8988T (cell line): ENCODE data around the gene USH1G.

Experiments
- DNase-seq: peaks from one replicate; pipeline ENCODE4 v3.0.0; 2011

Gene USH1G

GRCh38 chr17:74900208-74900607 is 22.8 kb downstream of the USH1G start:
- no peak for DNase-seq

DNA sequence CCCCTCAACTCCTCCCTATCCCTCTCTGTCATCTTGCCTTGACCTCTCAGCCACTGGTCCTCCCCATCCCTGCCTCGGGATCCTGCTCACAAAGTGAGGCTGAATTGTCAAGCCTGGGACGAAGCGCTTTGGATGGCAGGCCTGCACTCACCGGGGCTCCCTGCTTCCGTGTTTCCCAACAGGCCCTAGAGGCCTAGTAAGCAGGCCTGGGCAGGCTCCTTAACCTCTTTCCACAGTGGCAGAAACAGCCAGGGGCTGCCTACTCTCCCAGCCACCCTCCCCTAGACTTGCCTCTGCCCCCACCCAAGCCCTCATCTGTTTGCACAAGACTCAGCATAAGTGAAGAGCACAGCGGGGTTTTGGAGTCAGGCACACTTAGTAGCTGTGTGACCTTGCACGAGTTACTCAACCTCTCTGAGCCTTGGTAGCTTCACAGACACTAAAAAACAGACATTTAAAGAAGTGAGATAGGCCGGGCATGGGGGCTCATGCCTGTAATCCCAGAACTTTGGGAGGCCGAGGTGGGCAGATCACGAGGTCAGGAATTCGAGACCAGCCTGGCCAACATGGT is 24.6 kb downstream of the USH1G start:
- no peak for DNase-seq

DNA sequence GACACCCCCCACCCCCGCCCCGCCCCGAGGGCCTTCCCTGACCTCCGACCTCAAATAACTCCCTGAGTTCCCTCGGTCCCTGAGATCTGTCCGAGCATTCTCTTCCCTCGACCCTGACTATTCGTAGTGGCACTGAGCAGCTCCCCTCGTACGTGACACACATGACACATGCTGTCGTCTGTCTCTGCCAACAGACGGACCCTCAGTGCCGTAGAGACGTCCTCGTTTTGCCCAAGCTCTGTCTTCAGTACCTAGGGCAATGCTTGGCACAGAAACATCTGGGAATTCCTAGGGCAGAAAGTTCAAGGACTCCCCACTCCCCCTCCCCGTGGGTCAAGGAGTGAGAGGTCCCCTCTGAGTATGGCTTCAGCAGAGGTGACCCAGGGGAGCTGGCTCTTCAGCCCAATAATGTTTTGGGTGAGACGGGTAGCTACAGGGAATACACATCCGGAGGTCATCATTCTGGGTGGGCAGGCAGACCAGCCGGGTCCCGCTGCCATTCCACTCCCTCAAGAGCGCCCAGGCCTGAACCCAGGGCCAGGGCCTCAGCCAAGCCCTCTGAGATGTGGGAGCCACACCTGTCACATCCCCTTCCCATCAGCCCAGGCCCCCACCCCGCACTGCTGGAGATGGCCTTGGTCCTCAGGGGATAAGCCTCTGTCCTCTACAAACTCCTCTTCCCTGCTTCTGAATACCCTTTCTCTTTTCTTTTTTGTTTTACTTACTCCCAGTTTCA is 29.0 kb downstream of the USH1G start:
- DNase-seq = no peak

- no peak for DNase-seq
Observed at GRCh38 chr17:74892974-74893911, 29.8 kb downstream of the USH1G start, which contains the start of gene FADS6. Gene FADS6 (minus strand): TSS chr17:74893633. CDS start chr17:74893595, 38 bp downstream.

DNA sequence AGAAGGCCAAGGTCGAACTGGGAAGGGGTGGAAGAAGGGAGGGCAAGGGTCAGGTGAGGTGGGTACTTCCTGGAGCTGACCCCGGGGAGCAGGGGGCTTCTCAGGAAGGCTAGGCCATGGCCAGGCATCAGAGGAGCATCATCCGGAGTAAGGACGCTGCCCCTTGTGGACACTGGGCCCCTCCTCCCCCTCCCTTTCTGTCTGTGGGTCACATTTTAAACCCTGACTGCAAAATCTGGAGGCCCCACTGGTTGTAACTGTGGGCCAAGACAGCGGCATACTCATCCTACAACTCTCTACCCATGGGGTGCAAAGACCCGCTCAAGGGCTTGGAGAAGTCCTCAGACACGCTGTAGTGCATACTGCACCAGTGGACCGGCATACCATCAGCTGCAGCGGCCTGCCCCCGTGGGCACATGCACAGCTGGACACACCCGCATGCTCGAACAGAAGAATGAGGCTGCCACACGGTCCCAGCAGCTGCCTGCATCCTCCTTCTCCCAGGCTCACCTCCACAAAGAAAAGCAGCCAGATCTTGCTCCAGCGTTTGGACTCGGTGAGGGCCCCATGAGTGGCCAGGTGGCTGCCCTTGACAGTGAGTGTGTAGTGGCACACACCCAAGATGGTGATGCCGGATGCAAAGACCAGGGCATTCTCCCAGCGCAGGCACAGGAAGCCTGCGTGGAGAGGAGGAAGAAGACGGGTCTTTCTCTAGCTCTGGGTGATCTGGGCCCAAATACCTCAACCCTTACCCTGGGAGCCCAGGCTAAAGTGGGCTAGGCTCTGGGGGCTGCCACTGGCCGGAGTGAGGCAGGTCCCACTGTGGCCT is 30.8 kb downstream of the USH1G start:
- no peak for DNase-seq

GRCh38 chr17:74890554-74890953 is 32.5 kb downstream of the USH1G start:
- DNase-seq = no peak

- no peak for DNase-seq
Observed at GRCh38 chr17:74888469-74888868, 34.6 kb downstream of the USH1G start.

DNA sequence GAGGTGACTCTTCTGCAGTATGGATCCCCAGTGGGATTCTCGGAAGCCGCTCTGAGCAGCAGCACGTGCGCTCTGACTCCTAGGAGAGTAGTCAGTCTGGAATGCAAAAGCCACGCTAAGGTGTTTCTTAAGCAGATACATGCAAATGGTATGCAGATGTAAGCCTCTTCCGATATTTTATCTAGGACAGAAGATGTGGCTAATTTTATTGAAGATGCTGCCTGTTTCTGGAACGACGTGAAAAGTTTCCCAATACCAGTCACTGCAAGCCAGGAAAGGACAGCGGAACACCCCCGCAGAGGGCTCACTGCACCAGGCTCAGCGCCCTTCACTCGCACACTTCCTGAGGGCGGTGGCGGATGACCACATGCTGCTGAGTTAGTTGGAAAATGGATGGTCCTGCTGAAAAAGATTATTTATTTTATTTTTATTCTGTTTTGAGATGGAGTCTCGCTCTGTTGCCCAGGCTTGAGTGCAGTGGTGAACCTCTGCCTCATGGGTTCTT is 39.8 kb downstream of the USH1G start:
- DNase-seq = no peak

DNA sequence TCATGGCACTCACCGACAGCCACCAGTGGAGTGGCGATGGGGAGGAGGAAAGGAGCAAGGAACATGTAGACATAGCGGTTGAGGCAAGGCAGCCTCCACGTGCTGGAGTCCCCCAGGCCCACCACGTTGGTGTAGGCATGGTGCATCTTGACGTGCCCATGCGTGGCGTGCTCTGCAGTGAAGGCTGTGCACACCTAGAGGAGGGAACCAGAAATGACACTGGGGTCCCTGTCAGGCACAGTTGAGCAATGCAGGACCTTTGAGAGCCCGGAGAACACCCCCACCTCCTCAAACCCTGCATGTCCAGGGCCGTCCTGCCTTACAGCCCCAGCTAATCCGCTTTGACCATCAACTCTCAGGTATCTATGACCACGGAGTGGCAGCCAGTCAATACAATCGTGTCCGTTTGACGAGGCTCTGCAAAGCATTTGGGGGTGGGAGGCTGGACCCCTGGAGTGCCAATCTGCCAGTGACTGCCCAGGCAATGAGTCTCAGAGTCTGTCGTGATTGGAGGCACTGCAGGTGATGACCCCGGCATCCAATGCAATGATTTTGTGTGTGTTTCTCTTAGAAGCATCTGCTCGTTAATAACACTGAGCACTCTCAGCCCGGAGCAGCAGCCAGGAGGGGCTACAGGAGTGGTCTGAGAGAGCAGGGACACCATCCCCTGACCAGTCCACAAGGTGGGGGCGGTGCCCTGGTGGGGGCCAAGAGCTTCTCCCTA is 40.4 kb downstream of the USH1G start:
- DNase-seq = no peak

- no peak for DNase-seq
Observed at GRCh38 chr17:74881073-74881472, 42.0 kb downstream of the USH1G start.

DNA sequence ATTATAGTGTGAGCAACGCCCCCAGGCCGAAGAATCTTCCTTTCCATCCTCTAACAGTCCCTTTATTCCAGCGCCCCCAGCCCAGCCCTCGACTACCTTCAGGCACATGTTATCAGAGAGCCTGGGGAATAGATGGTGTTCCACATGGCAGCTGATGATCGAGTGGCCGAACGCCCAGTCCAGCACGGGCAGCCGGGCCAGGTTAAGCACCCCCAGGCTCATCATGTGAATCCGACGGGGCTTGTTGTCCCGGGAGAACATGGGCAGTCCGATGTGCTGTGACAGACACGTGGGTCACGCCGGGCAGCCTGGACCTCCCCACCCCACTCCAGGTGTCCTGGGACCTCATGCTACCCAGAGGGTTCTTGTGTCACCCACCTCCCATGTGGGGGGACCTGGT is 43.7 kb downstream of the USH1G start:
- no peak for DNase-seq

DNA sequence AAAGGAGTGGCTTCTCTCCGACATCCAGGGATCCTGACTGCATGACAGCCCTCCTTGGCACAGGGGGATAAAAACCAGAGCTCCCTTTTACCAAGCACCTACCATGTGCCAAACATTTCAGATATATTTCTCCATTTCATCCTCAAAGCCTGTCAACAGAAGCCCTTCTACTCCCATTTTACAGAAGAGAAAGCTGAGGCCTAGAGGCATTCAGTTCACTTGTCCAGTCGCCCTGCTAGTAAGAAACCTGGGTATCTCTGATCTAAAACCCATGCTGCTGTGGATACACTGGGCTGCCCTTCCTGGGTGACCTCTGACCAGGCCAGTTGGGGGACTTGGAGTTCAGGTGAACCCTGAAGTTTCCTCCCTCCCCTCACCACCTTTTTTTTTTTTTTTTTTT is 44.4 kb downstream of the USH1G start:
- DNase-seq = no peak

DNA sequence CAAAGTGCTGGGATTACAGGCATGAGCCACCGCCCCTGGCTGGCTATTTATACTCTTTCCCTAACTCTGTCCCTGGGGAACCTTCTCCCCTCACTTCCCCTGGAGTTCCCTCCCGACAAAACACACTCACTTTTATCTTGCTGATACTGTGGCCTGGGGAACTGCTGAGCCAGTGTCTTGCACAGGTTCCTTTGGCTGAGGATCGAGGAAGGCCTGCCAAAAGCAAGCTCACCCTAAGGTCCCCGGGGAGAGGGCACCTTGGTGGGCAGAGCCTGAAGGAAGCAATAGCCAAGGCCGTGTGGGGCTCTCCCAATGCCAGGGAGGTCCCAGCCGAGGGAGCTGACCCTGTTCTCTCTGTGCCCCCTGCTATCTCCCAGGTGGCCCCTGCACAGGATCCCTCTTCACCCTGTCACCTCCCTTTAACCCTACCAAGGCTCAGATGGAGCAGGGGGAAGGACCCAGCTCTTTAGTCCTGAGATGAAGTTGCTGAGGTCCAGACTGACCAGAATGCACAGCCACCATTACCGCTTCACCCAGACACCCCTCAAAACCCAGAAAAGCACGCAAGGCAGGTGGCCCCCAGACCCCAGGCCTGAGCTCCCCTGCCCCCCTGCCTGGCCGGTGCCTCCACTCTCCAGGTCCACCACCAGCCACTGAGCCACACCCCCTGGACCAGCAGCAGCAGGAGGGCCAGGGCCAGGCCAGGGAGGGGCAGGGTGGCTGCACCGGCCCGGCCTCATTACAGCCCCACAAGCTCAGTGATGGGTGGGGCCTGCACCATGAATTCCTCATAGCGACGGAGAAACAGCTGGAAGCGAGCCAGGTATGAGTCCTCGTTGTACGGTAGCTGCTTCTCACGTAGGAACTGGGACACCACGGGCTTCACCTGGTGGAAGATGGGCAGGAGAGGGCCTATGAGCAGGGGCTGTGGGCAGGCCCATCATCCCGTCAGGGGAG is 45.2 kb downstream of the USH1G start:
- no peak for DNase-seq

DNA sequence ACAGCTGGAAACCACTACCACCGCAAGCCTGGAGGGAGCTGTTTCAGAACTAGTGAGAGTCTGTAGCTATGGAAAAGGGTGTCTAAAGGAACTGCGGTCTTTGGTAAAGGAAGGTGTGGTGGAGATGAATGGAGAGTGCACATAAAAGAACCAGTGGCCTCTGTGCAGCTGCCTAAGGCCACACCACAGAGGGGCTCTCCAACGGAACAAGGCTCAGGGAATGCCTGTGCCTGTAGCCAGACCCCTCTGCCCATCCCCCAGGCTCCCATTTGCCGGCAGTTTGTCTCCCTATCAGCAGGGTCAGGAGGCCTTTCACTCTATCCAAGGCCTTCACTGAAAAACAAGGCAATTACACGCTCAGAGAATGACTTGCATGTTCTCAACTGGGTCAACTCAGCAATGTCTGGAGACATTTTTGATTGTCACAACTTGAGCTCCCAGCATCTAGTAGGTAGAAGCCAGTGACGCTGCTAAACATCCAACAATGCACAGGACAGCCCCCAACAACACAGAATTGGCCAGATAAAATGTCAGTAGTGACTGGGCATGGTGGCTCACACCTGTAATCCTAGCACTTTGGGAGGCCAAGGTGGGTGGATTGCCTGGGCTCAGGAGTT is 47.0 kb downstream of the USH1G start:
- DNase-seq = no peak

DNA sequence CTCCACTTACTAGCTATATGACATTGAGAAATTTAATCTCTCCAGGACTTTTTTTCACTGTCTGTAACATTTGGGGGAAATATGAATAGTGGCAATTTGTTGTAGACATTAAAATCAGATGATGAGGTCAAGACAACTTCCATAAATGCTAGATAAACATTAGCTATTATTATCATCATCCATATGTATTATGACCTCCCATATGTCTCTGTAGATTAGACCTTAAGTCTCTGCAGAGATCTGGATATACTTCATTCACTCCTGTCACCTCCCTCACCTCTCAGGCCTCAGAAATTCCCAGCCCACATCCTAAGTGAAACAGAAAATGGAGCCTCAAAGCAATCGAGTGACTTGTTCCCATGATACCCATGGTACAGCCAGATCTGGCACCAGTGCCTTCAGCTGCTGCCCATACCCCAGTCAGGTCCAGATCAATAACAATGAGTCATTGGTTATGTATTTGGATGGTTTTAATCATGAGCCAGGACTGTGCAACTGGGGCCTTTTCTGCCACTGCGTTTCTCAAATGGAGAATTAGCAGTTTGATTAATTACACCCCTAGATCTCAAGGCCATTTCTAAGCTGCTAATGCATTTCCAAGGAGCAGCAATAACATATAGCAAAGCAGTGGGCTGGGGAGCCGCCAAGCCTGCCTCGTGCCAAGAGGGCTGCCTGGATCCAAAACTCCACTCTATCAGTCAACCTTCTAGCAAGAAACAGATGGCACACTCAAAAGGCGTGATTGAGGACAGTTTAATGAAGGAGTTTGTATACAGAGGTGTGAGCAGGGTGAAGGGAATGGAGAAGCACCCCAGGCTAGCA is 47.7 kb downstream of the USH1G start:
- no peak for DNase-seq

GRCh38 chr17:74874615-74875037 is 48.4 kb downstream of the USH1G start:
- DNase-seq = no peak

- no peak for DNase-seq
Observed at GRCh38 chr17:74873874-74874614, 49.0 kb downstream of the USH1G start.
